ENCODE measurements around the gene DYRK1A.
"Not testable (repeated sequence)": the region's sequence is repeated elsewhere in the genome, so short reads cannot be mapped to it uniquely, and the experiment has no call there.

Gene DYRK1A

DNA sequence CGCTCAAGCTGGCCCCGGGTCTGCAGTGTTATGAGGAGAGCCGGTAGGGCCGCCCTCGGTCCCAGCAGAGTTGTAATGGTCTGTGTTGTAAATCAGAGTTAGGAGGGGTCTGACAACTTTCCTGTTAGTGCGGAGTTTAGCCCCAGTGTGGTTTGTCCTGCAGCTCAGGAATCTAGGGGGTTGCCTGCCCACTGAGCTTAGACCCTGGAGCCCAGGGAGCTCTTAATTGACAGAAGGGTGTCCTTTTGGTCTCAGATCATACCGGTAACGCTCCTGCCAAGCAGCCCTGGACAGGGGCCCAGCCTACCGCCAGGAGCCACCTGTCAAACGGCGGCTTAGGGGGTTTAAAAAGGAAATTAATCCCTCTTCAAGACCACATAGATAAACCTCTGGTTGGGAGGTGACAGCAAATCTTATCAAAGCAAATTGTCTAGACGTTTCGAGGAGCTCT, 164.4 kb downstream of the DYRK1A start:
- no peak overlapping the region for H3K4me3 Mint-ChIP-seq
- H3K27me3 Mint-ChIP-seq (ENCODE audit: low read depth), result peaks cover 26% of the 10 kb centered on the region
- no peaks in the 10 kb centered on the region for H3K9me3 Mint-ChIP-seq
- peaks cover 3% of the 10 kb centered on the region for H3K4me1 Mint-ChIP-seq (ENCODE audit: low read depth)
- H3K36me3 Mint-ChIP-seq (ENCODE audit: low read depth), result no peaks in the 10 kb centered on the region
- H3K27ac Mint-ChIP-seq, result no peak overlapping the region

DNA sequence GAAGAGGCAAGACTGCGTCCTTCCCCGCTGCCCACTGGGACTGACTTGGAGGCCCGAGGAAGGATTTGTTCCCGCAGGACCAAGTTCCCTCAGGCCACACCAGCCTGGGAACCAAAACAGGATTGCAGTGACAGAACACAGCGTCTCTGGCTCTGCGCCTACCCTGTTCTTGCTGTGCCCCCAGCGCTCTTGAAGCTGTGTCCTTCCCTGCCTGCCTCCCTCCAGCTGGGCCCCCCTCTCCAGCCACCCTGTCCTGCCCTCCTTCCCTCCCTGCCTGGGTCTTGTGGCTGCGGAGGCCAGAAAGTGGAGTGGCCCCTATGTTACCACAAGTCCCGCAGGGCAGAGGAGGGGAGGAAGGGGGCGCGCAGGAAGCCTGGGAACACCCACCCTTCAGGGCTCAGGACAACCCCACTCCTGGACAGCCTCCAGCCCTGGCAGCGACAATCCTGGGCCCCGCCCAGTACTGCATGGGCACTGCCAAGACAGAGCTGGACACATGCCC, 164.9 kb downstream of the DYRK1A start:
- Mint-ChIP-seq H3K27me3 (ENCODE audit: low read depth) (peaks cover 28% of the 10 kb centered on the region), H3K9me3 (peaks cover 2% of the 10 kb centered on the region), H3K36me3 (ENCODE audit: low read depth) (peaks cover 1% of the 10 kb centered on the region), H3K27ac (no peak overlapping the region), H3K4me3 (no peak overlapping the region), H3K4me1 (ENCODE audit: low read depth) (peaks cover 3% of the 10 kb centered on the region)

DNA sequence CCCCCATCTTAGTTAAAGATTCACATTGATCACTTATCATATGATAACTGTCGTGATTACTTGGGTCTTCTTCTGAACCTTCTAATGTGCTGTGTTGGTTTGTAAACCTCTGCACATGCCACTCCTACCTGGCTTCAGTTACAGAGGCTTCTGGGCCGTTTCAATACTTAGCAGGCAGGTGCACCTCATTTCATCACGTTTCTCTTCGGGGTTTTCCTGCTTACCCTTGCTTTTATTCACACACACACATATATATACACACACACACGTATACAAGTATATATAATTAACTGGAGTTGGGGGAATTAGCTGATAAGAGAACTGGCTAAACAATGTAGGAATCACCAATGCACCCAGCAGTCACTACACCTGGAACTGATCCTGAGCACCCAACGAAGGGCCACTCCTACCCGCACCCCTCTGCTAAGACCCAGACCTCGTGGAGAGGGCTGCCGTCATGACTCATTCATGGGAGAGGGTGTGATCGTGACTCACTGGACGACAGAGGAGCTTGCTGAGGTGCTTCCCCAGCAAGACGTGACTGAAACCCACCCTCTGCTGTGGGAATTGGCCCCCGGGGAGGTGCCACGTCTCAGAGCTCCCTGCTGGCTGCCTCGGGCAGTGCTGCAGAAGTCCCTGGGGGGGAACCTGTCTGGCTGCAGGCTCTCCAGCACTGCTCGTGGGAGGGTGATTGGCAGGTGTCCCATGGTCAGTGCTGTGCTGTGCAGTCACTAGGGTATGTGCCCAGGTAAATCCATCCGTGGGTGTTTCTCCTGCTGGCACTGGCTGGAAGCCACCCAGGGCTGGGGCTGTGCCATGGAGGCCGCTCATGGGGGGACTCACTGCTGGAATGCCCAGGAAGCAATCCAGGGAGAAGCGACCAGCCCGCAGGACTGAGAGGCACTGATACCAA, 166.6 kb downstream of the DYRK1A start:
- Mint-ChIP-seq H3K27me3 (ENCODE audit: low read depth) (peaks cover 34% of the 10 kb centered on the region), H3K9me3 (peaks cover 6% of the 10 kb centered on the region), H3K36me3 (ENCODE audit: low read depth) (peaks cover 3% of the 10 kb centered on the region), H3K27ac (no peak overlapping the region), H3K4me1 (ENCODE audit: low read depth) (peaks cover 3% of the 10 kb centered on the region), H3K4me3 (no peak overlapping the region)

DNA sequence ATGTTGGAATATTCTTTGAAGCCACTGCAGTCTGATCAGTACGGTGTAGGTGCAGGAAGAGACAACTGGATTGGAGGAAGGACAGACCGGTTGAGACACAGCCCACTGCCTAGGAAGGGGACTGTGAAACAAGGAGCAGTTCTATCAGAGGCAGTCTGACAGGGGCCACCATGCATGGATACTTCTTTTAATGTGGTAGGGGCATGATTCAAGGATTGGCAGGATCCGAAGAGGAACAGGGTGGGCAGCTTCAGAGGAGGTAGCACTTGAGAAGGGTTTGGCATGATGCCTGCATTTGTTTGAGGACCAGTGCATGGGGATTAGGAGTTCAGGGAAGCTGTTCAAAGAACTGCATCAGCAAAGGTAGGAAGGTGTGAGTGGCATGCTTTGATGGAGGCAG, 167.9 kb downstream of the DYRK1A start:
- H3K4me3 Mint-ChIP-seq, result no peak overlapping the region
- peaks cover 3% of the 10 kb centered on the region for H3K36me3 Mint-ChIP-seq (ENCODE audit: low read depth)
- peaks cover 3% of the 10 kb centered on the region for H3K4me1 Mint-ChIP-seq (ENCODE audit: low read depth)
- peaks cover 34% of the 10 kb centered on the region for H3K27me3 Mint-ChIP-seq (ENCODE audit: low read depth)
- H3K9me3 Mint-ChIP-seq, result peaks cover 6% of the 10 kb centered on the region
- H3K27ac Mint-ChIP-seq, result no peak overlapping the region

DNA sequence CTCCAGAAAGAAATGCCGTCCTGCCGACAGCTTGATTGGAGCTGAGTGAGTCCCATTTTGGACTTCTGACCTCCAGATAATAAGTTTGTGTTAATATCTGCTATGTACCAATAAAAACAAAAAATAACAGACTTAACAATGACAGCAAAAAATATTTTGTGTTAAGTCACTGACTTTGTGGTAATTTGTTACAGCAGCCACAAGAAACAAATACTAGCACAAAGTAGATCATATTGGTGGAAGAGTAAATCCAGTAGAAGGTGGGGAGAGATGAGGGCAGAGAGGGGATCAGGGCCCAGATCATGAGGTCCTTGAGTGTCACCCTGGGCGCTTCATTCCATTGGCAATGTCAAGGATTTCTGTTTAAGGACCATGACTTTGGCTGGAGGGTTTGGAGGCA, 168.6 kb downstream of the DYRK1A start:
- peaks cover 6% of the 10 kb centered on the region for H3K9me3 Mint-ChIP-seq
- H3K27ac Mint-ChIP-seq, result no peak overlapping the region
- no peaks in the 10 kb centered on the region for H3K4me1 Mint-ChIP-seq (ENCODE audit: low read depth)
- peaks cover 3% of the 10 kb centered on the region for H3K36me3 Mint-ChIP-seq (ENCODE audit: low read depth)
- H3K4me3 Mint-ChIP-seq, result no peak overlapping the region
- H3K27me3 Mint-ChIP-seq (ENCODE audit: low read depth), result peaks cover 27% of the 10 kb centered on the region

DNA sequence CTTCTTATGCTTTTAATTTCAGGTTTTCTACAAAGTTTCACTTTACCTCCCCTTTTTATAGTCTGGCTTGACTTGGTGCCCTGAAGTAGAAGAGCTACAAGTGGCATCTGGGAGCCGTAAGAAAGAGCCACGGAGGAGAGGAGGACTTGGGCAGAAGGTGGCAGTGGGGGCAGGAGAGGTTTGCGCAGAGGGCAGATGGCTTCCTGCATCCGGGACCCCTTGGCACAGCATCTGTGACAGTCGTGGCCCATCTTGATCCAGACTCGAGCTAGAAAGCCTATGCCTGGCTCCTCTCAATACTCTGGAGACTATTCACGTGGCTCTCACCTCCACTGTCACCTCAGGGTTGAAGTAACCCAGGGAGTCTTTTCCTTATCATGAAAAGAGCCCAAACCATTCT, 169.1 kb downstream of the DYRK1A start:
- H3K4me3 Mint-ChIP-seq, result no peak overlapping the region
- H3K4me1 Mint-ChIP-seq (ENCODE audit: low read depth), result no peaks in the 10 kb centered on the region
- peaks cover 6% of the 10 kb centered on the region for H3K9me3 Mint-ChIP-seq
- no peak overlapping the region for H3K27ac Mint-ChIP-seq
- peaks cover 3% of the 10 kb centered on the region for H3K36me3 Mint-ChIP-seq (ENCODE audit: low read depth)
- H3K27me3 Mint-ChIP-seq (ENCODE audit: low read depth), result peaks cover 21% of the 10 kb centered on the region

DNA sequence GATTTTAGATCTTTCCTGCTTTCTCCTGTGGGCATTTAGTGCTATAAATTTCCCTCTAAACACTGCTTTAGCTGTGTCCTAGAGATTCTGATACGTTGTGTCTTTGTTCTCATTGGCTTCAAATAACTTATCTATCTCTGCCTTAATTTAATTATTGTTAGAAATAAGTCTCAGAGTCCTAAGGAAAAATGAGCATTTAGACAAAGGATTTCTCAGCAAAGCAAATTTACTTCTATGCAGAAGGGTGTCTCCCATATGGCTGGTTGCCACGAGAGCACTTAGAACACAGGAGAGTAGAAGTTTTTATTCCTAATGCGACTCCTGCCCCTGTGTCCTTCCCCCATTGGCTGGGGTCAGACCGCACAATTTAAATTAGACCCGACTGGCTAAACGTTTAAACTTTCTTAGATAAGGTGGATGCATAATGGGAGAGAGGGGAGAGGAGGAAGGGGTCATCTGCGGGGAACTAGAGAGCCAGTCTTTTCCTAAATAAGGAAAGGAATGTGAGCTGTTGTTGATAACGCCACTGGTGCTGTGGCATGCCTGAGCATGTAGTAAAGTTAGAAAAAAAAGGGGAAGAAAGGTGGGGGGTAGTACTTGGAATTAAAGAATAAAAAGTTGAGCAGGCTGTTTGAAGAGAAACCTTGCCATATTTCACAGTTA, 170.2 kb downstream of the DYRK1A start:
- no peak overlapping the region for H3K27ac Mint-ChIP-seq
- H3K27me3 Mint-ChIP-seq (ENCODE audit: low read depth), result peaks cover 21% of the 10 kb centered on the region

DNA sequence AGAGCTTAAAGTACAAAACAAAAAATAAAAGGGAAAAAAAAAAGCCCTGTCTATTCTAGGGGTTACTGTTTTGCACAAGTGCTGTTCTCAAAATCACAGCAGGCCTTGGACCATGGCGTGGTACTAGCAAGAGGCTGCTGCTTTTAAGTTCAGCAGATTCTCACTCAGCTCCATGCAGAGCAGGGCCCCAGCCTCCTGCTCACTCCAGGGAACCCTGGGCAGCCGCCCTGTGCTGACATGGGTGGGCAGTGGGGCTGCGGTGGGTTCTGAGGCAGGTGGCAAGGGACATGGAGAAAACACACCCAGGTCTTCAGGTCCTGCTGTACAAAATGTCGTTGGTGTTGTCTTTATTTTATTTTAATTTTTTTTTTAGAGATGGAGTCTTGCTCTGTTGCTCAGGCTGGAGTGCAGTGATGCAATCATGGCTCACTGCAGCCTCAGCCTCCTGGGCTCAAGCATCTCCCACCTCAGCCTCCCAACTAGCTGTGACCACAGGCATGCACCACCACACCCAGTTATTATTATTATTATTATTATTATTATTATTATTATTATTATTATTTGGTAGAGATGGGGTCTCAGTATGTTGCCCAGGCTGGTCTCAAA, 170.9 kb downstream of the DYRK1A start:
- peaks cover 26% of the 10 kb centered on the region for H3K27me3 Mint-ChIP-seq (ENCODE audit: low read depth)
- no peaks in the 10 kb centered on the region for H3K4me1 Mint-ChIP-seq (ENCODE audit: low read depth)
- H3K36me3 Mint-ChIP-seq (ENCODE audit: low read depth), result peaks cover 3% of the 10 kb centered on the region
- no peak overlapping the region for H3K4me3 Mint-ChIP-seq
- H3K27ac Mint-ChIP-seq, result no peak overlapping the region
- peaks cover 10% of the 10 kb centered on the region for H3K9me3 Mint-ChIP-seq

More for the DNA sequence above, 170.2 kb downstream of the DYRK1A start:
- Mint-ChIP-seq H3K4me3 (no peak overlapping the region), H3K36me3 (ENCODE audit: low read depth) (peaks cover 3% of the 10 kb centered on the region), H3K4me1 (ENCODE audit: low read depth) (no peaks in the 10 kb centered on the region), H3K9me3 (peaks cover 6% of the 10 kb centered on the region)

DNA sequence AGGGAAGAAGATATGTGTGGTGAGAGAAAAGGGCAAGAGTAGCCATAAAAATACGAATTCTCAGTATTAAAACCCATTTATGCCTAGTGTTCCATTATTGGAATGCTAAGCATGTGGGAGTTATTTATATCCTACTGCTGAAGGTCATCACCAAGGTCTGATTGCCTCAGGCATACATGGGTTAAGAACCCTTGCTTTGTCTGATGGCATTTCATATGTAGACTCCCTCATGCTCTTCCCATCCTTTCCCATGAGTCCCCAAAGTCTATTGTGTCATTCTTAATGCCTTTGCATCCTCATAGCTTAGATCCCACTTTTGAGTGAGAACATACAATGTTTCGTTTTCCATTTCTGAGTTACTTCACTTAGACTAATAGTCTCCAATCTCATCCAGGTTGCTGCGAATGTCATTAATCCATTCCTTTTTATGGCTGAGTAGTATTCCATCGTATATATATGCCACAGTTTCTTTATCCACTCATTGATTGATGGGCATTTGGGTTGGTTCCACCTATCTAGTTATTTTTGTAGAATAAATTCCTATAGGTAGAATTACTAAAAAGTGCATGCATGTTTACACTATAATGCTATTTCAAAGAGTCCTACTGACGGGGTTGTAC, 172.5 kb downstream of the DYRK1A start:
- peaks cover 28% of the 10 kb centered on the region for H3K27me3 Mint-ChIP-seq (ENCODE audit: low read depth)
- H3K4me3 Mint-ChIP-seq, result no peak overlapping the region
- no peak overlapping the region for H3K27ac Mint-ChIP-seq
- H3K36me3 Mint-ChIP-seq (ENCODE audit: low read depth), result peaks cover 3% of the 10 kb centered on the region
- peaks cover 11% of the 10 kb centered on the region for H3K9me3 Mint-ChIP-seq
- H3K4me1 Mint-ChIP-seq (ENCODE audit: low read depth), result no peaks in the 10 kb centered on the region

DNA sequence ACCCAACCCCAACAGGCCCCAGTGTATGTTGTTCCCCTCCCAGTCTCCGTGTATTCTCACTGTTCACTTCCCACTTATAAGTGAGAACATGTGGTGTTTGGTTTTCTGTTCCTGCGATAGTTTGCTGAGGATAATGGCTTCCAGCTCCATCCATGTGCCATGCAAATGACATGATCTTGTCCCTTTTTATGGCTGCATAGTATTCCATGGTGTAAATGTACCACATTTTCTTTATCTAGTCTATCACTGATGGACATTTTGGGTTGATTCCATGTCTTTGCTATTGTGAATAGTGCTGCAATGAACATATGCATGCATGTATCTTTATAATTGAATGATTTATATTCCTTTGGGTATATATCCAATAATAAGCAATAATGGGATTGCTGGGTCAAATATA, 174.6 kb downstream of the DYRK1A start:
- peaks cover 23% of the 10 kb centered on the region for H3K27me3 Mint-ChIP-seq (ENCODE audit: low read depth)
- H3K4me3 Mint-ChIP-seq; H3K27ac Mint-ChIP-seq; H3K4me1 Mint-ChIP-seq (ENCODE audit: low read depth); H3K36me3 Mint-ChIP-seq (ENCODE audit: low read depth): not testable (repeated sequence)
- H3K9me3 Mint-ChIP-seq, result peaks cover 11% of the 10 kb centered on the region

DNA sequence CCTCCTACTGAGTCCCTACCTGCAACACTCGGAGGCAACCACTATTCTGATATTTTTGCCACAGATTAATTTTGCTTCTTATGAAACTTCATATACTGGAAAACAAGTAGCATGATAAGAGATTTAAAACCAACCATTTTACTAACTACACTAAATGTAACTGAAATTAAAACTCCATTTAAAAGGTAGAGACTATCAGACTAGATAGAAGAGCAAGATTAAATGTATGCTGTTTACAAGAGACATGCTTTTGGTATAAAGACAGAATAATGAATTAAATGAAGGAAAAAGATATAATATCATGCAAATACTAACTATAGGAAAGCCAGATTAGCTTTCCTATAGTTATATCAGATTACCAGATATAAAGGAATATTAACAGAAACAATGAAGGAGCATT, 175.9 kb downstream of the DYRK1A start:
- no peak overlapping the region for H3K4me3 Mint-ChIP-seq
- no peaks in the 10 kb centered on the region for H3K36me3 Mint-ChIP-seq (ENCODE audit: low read depth)
- peaks cover 5% of the 10 kb centered on the region for H3K9me3 Mint-ChIP-seq
- H3K27me3 Mint-ChIP-seq (ENCODE audit: low read depth), result peaks cover 19% of the 10 kb centered on the region
- H3K27ac Mint-ChIP-seq, result no peak overlapping the region
- peaks cover 6% of the 10 kb centered on the region for H3K4me1 Mint-ChIP-seq (ENCODE audit: low read depth)

DNA sequence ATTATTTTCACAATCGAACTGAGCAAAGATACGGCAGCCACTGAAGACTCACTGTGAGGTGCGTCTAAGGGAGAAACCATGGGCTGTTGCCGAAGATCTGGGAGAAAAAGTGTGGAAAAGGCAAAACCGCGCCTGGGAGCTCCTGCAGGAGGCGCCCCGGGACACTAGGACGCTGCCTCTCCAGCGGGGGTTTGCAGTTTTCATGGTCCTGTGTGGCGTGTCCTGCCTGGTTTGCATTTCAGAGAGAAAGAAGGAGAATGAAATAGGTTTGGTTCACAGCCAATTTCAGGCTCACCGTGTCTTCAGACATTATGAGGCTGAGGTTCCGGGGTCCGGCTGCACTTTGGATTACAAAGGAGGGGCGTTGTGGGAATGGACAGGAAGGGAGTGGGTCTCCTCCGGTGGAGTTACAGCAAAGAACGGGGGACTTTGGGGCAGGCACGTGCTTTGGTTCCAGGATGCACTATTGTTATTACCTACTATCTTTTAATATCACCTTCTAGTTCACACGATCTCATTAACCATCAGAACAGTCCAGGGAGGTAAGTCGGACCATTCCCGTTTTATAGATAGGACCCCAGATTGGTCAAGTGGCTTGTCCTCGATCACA, 179.8 kb downstream of the DYRK1A start:
- Mint-ChIP-seq H3K4me3 (no peak overlapping the region), H3K4me1 (ENCODE audit: low read depth) (peaks cover 6% of the 10 kb centered on the region), H3K27me3 (ENCODE audit: low read depth) (peaks cover 25% of the 10 kb centered on the region), H3K27ac (no peak overlapping the region), H3K36me3 (ENCODE audit: low read depth) (no peaks in the 10 kb centered on the region), H3K9me3 (peaks cover 5% of the 10 kb centered on the region)

DNA sequence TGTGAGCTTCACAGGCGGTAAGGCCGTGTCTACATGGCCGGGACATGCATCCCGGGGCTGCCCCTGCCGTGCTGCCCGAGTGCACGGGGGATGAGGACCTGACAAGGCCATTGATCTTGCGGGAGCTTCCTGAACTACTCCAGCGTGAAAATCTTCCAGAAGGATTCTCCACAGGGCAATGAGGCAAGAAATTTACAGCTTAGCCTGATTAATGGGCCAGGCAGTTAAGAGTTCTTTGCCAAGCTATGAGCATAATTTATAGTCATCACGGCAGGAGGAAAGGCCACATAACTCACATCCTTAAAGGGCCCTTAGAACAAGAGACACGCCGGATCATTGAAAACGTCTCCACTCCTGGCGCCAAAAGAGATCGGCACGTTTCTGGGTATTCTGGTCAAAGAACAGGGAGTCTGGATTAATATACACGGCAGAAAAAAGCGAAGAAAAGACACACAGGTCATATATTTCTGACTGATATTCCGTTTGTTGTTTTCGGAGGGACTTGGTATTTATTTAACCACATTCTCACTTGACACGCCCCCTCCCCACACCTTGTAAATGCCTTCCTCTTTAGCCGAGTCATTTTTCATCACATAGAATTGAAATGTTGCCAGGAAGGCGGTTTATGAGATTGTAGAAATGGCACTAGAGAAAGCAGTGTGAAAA, 180.5 kb downstream of the DYRK1A start:
- H3K27me3 Mint-ChIP-seq (ENCODE audit: low read depth), result peaks cover 25% of the 10 kb centered on the region
- H3K4me1 Mint-ChIP-seq (ENCODE audit: low read depth), result peaks cover 6% of the 10 kb centered on the region
- no peaks in the 10 kb centered on the region for H3K36me3 Mint-ChIP-seq (ENCODE audit: low read depth)
- H3K9me3 Mint-ChIP-seq, result peaks cover 5% of the 10 kb centered on the region
- H3K27ac Mint-ChIP-seq, result no peak overlapping the region
- H3K4me3 Mint-ChIP-seq, result no peak overlapping the region
